Activated naive CD8-positive, alpha-beta T cell (primary cell): Measurements from ENCODE around the gene ACTMAP.
"Not testable (repeated sequence)": the region's sequence is repeated elsewhere in the genome, so short reads cannot be mapped to it uniquely, and the experiment has no call there.

Experiments
- H3K27ac Mint-ChIP-seq: one replicate; pipeline ENCODE4 v1.8.0; 2021; ENCODE audit warnings: mixed read lengths
- H3K27me3 Mint-ChIP-seq: one replicate; pipeline ENCODE4 v1.8.0; 2021; ENCODE audit warnings: mixed read lengths
- H3K36me3 Mint-ChIP-seq: one replicate; pipeline ENCODE4 v1.8.0; 2021; ENCODE audit warnings: mixed read lengths
- H3K4me1 Mint-ChIP-seq: one replicate; pipeline ENCODE4 v1.8.0; 2021; ENCODE audit warnings: low read depth, mixed read lengths
- H3K4me3 Mint-ChIP-seq: one replicate; pipeline ENCODE4 v1.8.0; 2021; ENCODE audit warnings: mild to moderate bottlenecking, mixed read lengths
- H3K9me3 Mint-ChIP-seq: one replicate; pipeline ENCODE4 v1.8.0; 2021; ENCODE audit warnings: low read depth, mixed read lengths

The ACTMAP gene, protein sequence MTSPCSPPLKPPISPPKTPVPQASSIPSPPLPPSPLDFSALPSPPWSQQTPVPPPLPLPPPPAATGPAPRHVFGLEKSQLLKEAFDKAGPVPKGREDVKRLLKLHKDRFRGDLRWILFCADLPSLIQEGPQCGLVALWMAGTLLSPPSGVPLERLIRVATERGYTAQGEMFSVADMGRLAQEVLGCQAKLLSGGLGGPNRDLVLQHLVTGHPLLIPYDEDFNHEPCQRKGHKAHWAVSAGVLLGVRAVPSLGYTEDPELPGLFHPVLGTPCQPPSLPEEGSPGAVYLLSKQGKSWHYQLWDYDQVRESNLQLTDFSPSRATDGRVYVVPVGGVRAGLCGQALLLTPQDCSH

DNA sequence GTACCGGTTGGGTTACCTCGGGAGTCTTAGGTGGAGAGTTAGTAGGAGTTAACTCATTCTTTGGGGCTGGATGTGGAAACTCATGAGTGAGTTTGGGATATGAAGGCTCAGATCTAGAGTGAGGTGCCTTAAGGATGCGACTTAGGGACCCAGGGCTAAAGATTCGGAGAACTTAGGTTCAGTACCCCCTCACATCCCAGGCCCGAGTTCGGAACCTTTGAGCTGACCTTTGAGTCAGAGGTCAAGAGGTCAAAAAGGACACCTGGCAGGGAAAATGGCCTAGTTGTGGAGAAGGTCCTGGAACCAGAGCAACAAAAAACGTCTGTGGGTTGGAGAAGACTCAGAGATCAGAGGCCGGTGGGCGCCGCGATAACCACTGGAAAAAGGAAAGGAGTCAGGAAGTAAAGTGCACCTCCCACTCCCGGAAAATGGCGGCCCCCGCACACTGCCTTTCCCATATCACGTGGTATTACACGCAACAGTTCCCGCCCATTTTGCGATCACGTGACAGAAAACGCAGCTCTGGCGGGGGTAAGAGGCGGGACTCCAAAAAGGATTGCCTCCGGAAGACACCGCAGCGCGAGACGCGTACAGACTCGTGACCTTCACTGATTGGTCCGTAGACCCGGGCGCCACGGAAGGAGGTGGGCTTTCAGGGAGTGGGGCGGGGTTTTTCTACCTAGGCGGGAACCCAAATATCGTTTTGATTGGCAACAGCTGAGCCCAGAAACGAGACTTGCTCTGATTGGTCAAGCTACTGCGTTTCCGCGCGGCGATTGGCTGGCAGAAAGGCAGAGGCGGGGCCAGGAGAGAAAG lies at the start of gene ACTMAP:
ACTMAP (minus strand) TSS at position 420 of the 816 bp plus-strand sequence. CDS start 674 bp downstream, outside the sequence.
- Mint-ChIP-seq H3K27me3 (no peaks in the 10 kb centered on the region), H3K9me3 (no peaks in the 10 kb centered on the region), H3K4me3 (peak within 1 kb of the TSS; percentile 99), H3K36me3 (peaks cover 15% of the 10 kb centered on the region), H3K27ac (peak within 1 kb of the TSS; percentile 98), H3K4me1 (peaks cover 35% of the 10 kb centered on the region)

DNA sequence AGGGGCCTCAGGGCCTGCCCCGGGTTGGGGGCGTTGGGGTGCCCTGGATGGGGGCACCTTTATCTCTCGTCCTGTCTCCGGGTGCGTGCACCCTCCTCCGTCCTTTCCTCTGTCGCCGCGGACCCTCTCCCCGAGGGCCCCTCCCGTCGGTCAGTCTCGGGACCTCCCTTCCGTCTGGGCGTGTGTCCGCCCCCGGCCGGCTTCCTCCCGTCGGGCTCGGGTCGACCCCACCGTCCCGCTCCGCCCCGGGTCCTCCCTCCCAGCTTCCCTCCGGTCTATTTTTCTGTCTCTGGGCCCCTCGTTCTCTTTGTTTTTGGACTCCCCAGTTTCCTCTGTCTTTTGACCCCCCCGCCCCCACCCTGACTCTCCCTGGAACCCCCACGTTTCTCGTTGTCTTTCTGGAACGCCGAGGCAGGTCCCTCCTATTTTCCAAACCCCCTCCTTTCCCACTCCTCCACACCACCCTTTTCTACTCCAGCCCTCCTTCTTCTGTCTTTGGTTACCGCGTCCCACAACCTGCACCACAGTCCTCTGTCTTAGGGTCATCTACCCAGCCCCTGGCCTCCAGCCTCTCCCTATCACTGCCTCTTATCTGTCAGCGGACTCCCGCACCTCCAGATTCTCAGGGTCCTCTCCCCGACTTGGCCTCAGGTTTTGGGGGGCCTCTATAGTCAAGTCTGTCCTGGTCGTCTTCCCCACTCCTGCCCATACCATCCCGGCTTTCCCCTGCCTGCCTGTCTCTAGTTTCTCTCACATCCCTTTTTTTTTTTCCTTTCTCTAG lies 49.5 kb upstream of the ACTMAP start:
- H3K27ac Mint-ChIP-seq, result peak overlapping the region; percentile 91
- H3K27me3 Mint-ChIP-seq, result no peaks in the 10 kb centered on the region
- H3K36me3 Mint-ChIP-seq, result peaks cover 5% of the 10 kb centered on the region

DNA sequence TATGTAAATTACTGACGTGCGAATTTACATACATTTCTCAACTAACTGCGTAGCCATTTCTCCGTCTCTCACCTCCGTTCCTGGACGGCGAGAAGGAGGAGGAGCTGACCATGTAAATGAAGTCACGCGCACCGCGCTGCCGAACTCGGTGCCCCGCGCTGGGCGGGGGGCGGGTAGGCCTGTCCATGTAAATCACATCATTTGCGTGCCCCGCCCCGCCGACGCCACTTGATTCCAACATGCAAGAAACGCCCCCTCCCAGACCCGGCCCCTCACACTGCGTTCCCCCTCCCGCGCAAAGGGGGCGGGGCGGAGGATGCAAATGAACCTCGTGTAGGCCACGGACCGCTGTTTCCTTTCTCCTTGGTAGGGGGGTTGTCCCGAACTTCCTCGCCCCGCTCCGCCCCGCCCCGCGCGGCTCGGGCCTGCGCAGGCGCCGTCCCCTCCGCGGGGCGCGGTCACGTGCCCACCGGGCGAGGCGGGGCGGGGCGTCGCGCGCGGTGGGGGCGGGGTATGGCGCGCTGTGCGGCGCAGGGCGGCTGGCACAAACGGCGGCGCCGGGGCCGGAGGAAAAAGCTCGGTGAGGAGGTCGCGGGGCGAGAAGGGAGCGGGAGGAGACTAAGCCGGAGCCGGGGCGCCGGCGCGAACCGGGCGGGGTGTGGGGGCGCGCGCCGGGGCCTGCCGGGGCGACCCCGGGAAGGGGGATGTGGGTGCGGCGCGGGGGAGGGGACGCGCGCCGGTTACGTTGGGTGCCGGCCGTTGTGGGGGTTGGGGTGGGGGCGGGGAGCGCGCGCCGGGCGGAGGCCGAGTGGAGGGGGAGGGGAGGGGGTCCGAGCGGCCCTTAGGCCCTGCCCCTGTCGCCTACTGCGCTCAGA lies 48.6 kb upstream of the ACTMAP start, which contains the start of gene EGLN2:
EGLN2 (plus strand) TSS at position 509 of the 875 bp plus-strand sequence. CDS start 1,382 bp downstream, outside the sequence.
- peaks cover 52% of the 10 kb centered on the region for H3K4me1 Mint-ChIP-seq
- peak within 1 kb of the TSS; percentile 94 for H3K27ac Mint-ChIP-seq
- H3K36me3 Mint-ChIP-seq, result peaks cover 2% of the 10 kb centered on the region
- H3K27me3 Mint-ChIP-seq, result no peaks in the 10 kb centered on the region
- H3K9me3 Mint-ChIP-seq, result no peaks in the 10 kb centered on the region
- H3K4me3 Mint-ChIP-seq, result peak within 1 kb of the TSS; percentile 94

More for the DNA sequence above, 49.5 kb upstream of the ACTMAP start:
- Mint-ChIP-seq H3K4me3 (peak overlapping the region; percentile 94), H3K4me1 (peaks cover 60% of the 10 kb centered on the region), H3K9me3 (no peaks in the 10 kb centered on the region)

DNA sequence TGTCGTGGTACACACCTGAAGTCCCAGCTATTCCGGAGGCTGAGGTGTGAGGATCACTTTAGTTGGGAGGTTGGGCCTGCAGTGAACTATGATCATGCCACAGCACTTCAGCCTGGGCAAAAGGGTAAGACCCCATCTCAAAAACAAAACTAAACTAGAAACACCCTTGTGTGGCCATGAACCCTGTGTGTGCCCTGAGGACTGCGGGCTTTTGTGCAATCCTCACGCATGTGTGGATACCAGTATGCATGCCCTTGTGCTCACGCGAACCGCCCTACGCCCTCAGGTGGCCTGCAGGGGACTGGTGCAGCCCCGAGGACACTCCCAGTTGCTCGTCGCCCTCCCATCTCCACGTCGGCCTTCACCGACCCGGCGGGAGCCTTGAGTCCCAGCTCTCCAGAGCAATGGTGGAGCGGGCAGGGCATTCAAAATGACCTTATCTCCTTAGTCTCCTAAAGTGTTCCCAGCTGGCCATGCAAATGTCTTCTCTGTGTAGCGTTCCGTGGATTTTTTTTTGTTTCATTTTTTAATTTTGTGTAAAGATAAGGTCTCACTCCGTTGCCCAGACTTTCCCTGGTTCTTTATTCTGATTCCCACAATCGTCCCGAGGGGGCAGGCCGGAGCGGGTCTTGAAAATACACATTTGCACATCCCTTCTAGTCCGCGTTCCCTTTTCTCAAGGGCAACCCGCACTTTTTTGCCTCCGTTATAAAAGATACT lies 47.8 kb upstream of the ACTMAP start:
- Mint-ChIP-seq H3K36me3 (peaks cover 2% of the 10 kb centered on the region), H3K27ac (peak overlapping the region; percentile 94), H3K4me1 (peaks cover 44% of the 10 kb centered on the region), H3K27me3 (no peaks in the 10 kb centered on the region), H3K9me3 (no peaks in the 10 kb centered on the region), H3K4me3 (peak overlapping the region; percentile 89)

DNA sequence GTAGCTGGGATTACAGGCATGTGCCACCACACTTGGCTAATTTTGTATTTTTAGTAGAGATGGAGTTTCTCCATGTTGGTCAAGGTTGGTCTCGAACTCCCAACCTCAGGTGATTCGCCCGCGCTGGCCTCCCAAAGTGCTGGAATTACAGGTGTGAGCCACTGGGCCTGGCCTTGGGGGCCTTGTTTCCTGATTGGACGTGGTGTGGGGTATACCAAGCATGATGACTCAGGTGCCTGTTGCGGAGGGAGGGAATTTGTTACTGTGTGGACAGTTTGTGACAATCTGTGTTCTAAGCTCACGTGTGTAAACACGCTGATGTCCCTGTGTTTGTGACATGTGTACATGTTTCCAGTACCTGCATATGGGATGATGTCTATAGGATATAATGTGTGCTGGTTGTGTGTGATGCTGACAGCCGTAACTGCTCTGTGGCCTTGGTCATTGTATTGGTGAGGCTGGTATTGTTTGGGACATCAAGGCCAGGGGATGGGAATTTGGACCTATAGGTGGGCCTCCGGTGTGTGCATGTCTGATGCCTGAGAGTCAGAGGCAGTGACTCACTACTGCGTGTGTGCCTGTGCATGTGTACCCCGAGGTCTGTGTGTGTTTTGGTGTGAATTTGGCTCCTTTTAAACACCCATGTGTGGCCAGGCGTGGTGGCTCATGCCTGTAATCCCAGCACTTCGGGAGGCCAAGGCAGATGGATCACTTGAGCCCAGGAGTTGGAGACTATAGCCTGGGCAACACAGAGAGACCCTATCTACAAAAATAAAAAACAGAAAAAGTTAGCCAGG lies 47.1 kb upstream of the ACTMAP start:
- peak overlapping the region; percentile 89 for H3K4me3 Mint-ChIP-seq
- H3K27me3 Mint-ChIP-seq, result no peaks in the 10 kb centered on the region
- no peaks in the 10 kb centered on the region for H3K9me3 Mint-ChIP-seq
- H3K4me1 Mint-ChIP-seq, result peaks cover 43% of the 10 kb centered on the region
- H3K36me3 Mint-ChIP-seq, result peaks cover 2% of the 10 kb centered on the region
- H3K27ac Mint-ChIP-seq, result peak overlapping the region; percentile 94

DNA sequence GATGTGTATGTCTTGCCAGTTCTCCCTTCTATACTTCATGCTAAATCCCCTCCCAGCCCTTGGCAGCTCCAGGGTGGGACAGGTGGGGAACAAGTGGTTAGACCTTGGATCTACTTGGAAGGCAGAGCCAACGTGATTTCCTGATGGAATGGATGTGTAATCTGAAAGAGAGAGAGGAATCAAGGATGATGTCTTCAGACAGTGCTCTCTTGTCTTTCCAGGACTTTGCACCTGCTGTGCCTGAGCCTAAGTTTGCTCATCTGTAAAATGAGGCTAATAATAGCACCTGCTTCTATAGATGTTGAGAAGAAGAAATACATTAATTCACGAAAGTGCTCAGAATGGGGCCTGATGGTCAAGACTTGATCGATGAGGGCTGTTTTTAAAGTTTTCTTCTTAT lies 41.7 kb upstream of the ACTMAP start:
- Mint-ChIP-seq H3K36me3 (peaks cover 5% of the 10 kb centered on the region), H3K27me3 (no peaks in the 10 kb centered on the region), H3K4me1 (peaks cover 23% of the 10 kb centered on the region), H3K27ac (peak overlapping the region; percentile 86), H3K9me3 (no peaks in the 10 kb centered on the region), H3K4me3 (peak overlapping the region; percentile 33)

DNA sequence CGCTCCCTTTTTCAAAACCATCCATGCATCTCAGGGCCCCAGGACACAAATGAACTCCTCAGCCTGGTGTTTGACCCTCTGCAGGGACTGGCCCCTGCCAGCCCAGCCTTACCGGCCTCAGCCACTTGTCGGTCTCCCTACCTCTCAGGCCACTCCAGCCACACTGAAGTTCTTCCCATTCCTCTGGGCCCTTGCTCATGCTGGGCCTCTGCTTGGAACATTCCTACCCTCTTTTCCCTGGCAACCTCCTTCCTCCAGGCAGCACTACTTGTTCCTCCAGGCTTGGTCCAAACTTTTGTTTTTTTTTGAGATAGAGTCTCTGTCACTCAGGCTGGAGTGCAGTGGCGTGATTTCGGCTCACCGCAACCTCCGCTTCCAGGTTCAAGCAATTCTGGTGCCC lies 41.1 kb upstream of the ACTMAP start:
- Mint-ChIP-seq H3K27ac (peak overlapping the region; percentile 64), H3K27me3 (no peaks in the 10 kb centered on the region), H3K36me3 (peaks cover 5% of the 10 kb centered on the region), H3K4me1 (peaks cover 22% of the 10 kb centered on the region), H3K9me3 (no peaks in the 10 kb centered on the region), H3K4me3 (no peak overlapping the region)

DNA sequence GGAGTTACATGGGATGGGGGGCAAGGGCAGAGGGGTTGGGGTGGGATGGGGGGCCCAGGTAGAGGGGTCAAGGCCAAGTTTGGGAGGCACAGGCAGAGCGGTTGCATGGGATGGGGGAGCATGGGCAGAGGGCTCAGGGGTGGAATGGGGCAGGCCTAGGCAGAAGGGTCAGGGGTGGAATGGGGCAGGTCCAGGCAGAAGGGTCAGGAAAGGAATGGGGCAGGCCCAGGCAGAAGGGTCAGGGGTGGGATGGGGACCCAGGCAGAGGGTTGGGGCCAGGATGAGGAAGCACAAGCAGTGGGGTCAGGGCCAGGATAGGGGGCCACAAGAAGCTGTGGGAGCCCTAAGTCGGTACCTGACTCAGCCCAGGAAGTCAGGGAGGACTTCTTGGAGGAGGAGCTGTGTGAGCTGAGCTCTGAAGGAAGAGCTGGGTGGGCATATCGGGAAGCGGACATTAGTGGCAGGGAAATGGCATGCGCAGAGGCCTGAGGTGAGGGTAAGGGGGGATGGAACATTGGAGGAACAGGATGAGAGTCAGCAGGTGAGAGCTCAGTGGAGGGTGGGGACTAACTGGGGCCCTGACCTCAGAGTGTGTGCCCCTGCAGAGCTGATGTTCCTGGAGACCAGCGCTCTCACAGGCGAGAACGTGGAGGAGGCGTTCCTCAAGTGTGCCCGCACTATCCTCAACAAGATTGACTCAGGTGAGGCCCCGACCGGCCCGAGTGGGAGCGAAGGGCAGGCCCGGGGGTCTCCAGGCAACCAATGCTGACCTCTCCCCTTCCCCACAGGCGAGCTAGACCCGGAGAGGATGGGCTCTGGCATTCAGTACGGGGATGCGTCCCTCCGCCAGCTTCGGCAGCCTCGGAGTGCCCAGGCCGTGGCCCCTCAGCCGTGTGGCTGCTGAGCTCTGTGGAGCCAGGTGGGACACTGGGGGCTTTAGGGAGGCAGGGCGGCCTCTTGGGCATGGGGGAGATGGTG lies 36.1 kb upstream of the ACTMAP start:
- H3K27me3 Mint-ChIP-seq, result no peaks in the 10 kb centered on the region
- H3K36me3 Mint-ChIP-seq, result peaks cover 8% of the 10 kb centered on the region
- no peak overlapping the region for H3K4me3 Mint-ChIP-seq
- H3K27ac Mint-ChIP-seq, result peak overlapping the region; percentile 54
- no peaks in the 10 kb centered on the region for H3K9me3 Mint-ChIP-seq
- peaks cover 14% of the 10 kb centered on the region for H3K4me1 Mint-ChIP-seq

DNA sequence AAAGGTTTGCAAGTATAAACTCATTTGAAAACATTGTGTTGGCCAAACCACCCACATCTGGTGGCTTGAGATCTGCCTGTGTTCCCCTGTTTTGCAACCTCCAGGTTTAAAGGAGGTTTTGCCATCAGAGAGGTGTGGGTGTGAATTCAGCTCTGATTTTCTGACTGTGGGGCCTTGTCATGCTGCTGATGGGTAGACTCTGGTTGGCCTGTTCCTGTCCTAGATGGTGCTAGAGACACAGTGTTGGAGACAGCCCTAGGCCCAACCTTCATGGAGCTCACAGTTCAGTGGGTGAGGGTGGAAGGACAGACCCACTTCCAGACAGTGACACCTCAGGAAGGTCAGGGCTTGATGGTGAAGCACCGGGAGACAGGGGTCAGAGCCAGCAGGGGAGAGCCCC lies 35.2 kb upstream of the ACTMAP start:
- peak overlapping the region; percentile 66 for H3K27ac Mint-ChIP-seq
- no peak overlapping the region for H3K4me3 Mint-ChIP-seq
- H3K36me3 Mint-ChIP-seq, result peaks cover 10% of the 10 kb centered on the region
- H3K9me3 Mint-ChIP-seq, result no peaks in the 10 kb centered on the region
- H3K4me1 Mint-ChIP-seq, result peaks cover 17% of the 10 kb centered on the region
- H3K27me3 Mint-ChIP-seq, result no peaks in the 10 kb centered on the region

DNA sequence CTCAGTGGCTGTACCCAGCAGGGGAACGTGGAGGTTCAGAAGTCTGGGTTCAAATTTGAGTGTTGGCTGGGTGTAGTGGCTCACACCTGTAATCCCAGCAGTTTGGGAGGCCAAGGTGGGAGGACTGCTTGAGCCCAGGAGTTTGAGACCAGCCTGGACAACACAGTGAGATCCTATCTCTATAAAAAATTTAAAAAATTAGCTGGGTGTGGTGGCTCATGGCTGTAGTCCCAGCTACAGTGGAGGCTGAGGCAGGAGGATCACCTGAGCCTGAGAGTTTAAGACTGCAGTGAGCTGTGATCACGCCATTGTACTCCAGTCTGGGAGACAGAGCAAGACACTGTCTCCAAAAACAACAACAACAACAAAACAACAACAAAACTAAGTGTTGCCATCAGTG lies 33.9 kb upstream of the ACTMAP start:
- not testable (repeated sequence) for H3K27me3 Mint-ChIP-seq, H3K27ac Mint-ChIP-seq, H3K4me3 Mint-ChIP-seq, H3K9me3 Mint-ChIP-seq, H3K36me3 Mint-ChIP-seq
- peaks cover 25% of the 10 kb centered on the region for H3K4me1 Mint-ChIP-seq

DNA sequence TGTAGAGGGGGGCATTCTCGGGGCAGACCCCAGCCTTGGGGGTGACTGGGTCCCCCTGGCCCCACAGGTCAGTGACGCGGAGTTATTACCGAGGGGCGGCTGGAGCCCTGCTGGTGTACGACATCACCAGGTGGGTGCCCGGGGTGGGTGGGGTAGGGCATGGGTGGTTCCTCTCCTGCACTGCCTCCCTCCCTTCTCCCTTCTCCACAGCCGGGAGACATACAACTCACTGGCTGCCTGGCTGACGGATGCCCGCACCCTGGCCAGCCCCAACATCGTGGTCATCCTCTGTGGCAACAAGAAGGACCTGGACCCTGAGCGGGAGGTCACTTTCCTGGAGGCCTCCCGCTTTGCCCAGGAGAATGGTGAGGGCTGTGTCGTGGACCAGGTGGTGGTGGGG lies 33.4 kb upstream of the ACTMAP start:
- Mint-ChIP-seq H3K4me3 (no peak overlapping the region), H3K9me3 (no peaks in the 10 kb centered on the region), H3K27me3 (no peaks in the 10 kb centered on the region), H3K36me3 (peaks cover 7% of the 10 kb centered on the region), H3K27ac (no peak overlapping the region), H3K4me1 (peaks cover 29% of the 10 kb centered on the region)

DNA sequence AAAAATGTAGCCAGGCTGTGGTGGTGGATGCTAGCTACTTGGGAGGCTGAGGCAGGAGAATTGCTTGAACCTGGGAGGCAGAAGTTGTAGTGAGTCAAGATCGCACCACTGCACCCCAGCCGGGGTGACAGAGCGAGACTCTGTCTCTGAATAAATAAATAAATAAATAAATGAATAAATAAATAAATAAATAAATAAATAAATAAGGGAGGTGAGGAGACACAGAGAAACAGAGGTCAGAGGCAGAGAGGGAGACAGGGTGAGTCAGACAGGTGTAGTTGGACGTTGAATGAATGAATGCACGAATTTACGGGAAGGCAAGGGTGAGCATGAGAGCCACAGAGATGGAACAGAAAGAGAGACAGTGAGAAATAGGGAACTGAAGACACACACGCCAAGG lies 30.9 kb upstream of the ACTMAP start:
- no peak overlapping the region for H3K4me3 Mint-ChIP-seq
- H3K36me3 Mint-ChIP-seq, result peaks cover 7% of the 10 kb centered on the region
- no peaks in the 10 kb centered on the region for H3K27me3 Mint-ChIP-seq
- no peaks in the 10 kb centered on the region for H3K9me3 Mint-ChIP-seq
- no peak overlapping the region for H3K27ac Mint-ChIP-seq
- peaks cover 40% of the 10 kb centered on the region for H3K4me1 Mint-ChIP-seq
